Measurements from ENCODE around the gene CROCC2.

The CROCC2 gene

GRCh38 chr2:240946654-240947053 is 40.5 kb downstream of the CROCC2 start:
- peak; percentile 42 for DNase-seq

GRCh38 chr2:240947176-240947575 is 41.0 kb downstream of the CROCC2 start:
- DNase-seq, result peak; percentile 35

DNA sequence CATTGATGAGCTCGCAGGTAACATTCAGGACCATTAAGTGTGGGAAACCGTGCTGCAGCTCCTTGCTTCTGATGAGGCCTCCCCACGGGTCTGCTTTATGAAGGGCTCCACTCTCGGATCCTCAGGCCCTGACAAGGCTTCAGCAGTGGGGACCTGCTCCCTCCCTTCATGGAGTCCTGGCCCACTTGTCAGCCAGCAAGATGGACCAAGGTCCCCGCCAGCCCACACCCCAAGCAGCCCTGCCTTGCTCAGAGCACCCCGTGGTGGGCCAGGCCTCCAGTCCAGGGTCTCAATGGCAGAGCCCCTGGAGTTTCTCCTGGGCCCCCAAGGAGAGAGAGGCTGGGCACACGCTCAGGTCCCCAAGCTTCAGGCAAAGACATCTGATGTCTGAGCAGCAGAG is 41.5 kb downstream of the CROCC2 start:
- peak; percentile 41 for DNase-seq

GRCh38 chr2:240948086-240948485 is 42.0 kb downstream of the CROCC2 start:
- peak; percentile 25 for DNase-seq

DNA sequence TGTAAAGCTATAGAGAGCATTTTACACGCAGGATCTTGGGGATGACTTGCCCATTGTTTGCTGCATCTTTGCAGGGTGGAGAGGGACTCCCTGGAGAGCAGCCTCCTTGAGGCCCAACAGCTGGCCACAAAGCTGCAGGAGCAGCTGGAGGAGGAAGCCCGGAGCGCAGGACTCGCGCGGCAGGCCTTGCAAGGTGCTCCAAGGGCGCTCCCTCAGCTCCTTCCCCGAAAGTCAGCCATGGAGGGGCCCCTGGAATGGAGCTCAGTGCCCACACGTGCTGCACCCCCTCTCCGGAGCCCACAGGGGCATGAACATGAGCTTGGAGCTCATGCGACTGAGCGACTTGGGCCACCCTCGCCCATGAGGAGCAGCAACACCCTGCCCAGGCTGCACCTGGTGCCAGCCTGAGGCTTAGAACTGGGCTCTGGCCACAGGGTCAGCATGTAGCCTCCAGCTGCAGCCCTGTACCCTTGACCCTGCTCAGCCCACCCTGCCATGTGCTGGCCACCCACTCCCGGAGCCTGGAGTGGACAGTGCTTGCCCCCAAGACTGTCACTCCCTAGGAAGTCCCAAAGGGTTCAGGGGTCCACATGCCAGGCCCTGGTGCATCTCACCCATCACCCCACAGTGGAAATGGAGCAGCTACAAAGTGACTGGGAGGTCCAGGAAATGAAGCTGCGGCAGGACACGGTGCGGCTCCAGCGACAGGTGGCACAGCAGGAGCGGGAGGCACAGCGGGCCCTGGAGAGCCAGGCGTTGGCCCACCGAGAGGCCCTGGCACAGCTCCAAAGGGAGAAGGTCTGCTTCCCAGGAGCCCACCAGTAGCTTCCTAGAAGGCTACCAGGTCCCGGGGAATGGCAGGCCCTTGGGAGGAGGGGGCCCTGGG is 43.0 kb downstream of the CROCC2 start:
- peak; percentile 32 for DNase-seq

- DNase-seq, result peak; percentile 33
Measured at GRCh38 chr2:240949791-240950705, 43.9 kb downstream of the CROCC2 start.

DNA sequence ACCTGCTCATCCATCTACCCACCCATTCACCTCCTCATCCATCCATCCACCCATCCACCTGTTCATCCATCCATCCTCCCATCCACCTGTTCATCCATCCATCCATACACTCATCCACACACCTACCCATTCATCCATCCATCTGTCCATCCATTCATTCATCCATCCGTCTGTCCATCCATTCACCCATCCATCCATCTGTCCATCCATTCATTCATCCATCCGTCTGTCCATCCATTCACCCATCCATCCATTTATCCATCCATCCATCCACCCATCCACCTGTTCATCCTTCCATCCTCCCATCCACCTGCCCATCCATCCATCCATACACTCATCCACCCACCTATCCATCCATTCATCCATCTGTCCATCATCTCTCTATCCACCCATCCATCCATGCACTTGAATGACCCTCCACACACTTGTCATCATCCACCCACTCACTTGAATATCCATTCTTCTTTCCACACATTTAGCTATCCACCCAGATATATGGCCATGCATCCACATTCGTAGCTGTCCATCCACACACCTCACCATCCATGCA is 45.0 kb downstream of the CROCC2 start:
- DNase-seq, result no peak

- DNase-seq, result peak; percentile 17
Measured at GRCh38 chr2:240952496-240953246, 46.5 kb downstream of the CROCC2 start.

- DNase-seq, result peak; percentile 26
Measured at GRCh38 chr2:240953426-240954410, 47.6 kb downstream of the CROCC2 start.

DNA sequence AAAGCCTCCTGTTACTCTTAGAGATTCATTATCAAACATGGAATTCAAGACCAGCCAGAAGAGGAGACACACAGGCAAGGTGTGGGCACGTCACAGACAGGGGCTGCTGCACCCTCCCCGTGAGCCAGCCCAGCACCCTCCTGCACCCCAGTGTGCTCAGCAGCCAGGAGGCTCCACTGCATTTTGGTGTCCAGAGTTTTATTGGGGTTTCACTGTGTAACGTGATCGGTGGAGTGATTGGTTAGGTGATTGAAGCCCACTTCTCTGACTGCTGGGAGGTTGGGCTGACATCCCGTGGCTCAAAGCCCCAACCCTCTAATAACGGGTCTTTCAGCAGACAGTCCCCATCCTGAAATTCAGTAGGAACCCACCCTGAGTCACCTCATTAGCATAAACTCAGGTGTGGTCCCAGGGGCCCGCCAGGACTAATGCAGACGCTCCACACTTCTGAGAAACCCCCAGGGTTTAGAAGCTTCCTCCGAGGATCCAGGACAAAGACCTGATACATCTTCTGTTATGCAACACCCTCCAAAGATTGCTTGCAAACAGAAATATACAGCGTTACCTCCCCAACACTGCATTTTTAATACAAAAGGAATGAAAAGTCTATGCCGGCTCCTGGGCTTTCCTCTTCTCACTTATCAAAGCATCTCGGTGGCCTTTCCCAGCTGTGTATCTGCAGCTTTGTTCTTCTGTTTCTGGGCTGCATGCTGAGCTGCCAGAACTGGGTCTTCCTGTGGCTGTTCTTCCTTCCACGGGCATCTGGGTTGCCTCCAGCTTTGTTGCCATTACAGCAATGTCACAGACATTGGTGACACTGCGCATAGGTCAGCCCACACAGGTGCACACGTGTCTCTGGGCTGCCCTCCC is 48.5 kb downstream of the CROCC2 start:
- peak; percentile 26 for DNase-seq

- peak; percentile 34 for DNase-seq
Measured at GRCh38 chr2:240955306-240956170, 49.4 kb downstream of the CROCC2 start.

GRCh38 chr2:240956171-240956934 is 50.2 kb downstream of the CROCC2 start:
- DNase-seq, result peak; percentile 35

DNA sequence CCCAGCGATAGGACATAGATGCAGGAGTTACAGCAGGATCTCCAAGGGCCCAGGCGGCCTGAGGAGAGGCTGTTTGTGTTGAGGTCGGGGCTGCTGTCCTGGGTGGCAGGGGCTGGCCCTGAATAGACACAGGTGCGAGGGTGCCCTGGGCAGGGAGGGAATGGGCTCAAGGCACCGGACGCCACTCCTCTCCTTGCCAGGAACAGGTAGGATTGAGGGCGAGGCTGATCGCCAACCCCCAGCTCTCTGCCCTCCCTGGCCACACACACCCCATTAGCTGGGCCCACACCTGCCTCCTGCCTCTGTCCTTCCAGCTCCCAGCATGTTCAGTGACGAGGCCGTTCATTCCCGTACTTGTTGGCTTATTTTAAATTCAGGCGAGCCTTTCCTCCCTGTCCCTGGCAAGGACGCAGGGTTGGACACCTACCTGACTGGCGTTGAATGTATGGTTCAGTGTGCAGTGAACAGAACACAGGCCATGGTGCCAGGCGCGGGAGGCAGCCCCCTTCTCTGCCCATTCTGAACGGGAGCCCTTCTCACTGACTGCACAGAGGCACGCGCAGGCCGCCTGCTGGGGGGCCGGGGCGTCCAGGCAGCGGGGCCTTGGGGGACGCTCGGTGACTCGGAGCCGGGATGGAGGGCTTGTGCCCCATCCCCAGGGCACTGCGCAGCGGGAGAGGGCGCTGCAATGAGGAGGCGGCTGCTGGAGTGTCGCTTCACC is 51.0 kb downstream of the CROCC2 start:
- peak; percentile 45 for DNase-seq

DNA sequence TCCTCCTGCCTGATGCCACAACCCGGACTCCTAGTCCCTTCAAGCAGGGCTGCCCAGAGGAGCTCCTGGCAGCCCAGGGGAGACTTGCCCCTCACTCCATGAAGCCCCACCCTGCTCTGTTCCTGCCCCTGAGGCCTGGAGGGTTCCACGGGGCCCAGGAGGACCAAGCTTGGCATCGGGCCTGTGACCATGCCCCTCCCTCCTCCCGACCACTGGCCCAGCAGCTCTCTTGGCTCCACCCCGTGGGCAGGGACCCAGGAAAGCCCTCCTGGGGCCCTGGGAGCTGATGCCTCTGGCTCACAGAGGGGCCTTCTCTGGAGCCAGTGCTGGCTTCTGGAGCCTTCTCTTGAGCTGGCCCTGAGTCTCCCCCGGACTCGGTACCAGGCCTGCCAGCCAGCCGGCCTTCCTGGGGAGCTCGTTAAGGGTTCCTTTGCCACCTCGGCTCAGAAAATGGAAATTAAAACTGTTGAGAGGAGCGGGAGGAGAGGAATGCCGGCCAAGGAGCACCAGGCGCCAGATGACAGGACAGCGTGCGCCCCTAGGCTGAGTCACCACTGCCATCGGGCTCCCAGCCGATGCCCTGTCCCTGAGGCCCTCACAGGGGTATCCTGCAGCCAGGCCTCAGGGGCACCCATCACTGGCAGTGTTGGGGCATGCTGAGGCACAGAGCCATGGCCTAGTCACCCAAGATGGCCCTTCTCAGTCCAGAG is 51.7 kb downstream of the CROCC2 start:
- peak; percentile 38 for DNase-seq

GRCh38 chr2:240958366-240959213 is 52.5 kb downstream of the CROCC2 start:
- DNase-seq, result peak; percentile 26

Data from activated CD8-positive, alpha-beta memory T cell treated with anti-CD3 and anti-CD28 coated beads, Interleukin-2, amount 50 U/mL, for 48 hours (primary cell).